H1 (cell line): ENCODE measurements around the gene ADCY7. TPM values are rescaled to one million over a fixed set of nuclear protein-coding genes. Genes with fewer than 3 reads are reported as not detected.

Experiments used
- CTCF ChIA-PET: fragments of 300-600 bp; sonication (Branson Sonifier 250); formaldehyde crosslinking; loops from one replicate; lab custom pipeline; 2021; ENCODE audit not compliant: partially characterized antibody; lab: Charles Lee
- POLR2A ChIA-PET: fragments of 300-600 bp; sonication (Branson Sonifier 250); formaldehyde crosslinking; loops from one replicate; lab custom pipeline; 2021; ENCODE audit warnings: inconsistent platforms; ENCODE audit not compliant: partially characterized antibody; lab: Charles Lee
- DNase-seq, 2 experiments: peaks; one replicate each; pipeline versions ENCODE4 v3.0.0 to v3.0.0-alpha.2; 2010 to 2022; ENCODE audit warnings: low spot score in 2 of 2, low read depth in 1 of 2, mixed read lengths in 1 of 2
- FAIRE-seq: peaks from 2 replicates; lab custom pipeline; 2011; peaks lifted over from hg19 to GRCh38; lab: Jason Lieb, UNC
- H2AFZ ChIP-seq: 2 replicates; pipeline ENCODE4 v1.8.1; 2012; ENCODE audit warnings: low read length, inconsistent platforms
- H2AK5ac ChIP-seq: 2 replicates; pipeline ENCODE4 v1.6.1; 2013; ENCODE audit warnings: low read depth, low read length
- H2BK120ac ChIP-seq: replicated peaks from 2 replicates; pipeline ENCODE3; 2013; ENCODE audit warnings: low read depth, low read length, inconsistent platforms
- H2BK12ac ChIP-seq: 2 replicates; pipeline ENCODE4 v1.6.1; 2013; ENCODE audit warnings: low read depth, low read length
- H2BK15ac ChIP-seq: 2 replicates; pipeline ENCODE4 v1.6.1; 2013; ENCODE audit warnings: low read length
- H2BK20ac ChIP-seq: 2 replicates; pipeline ENCODE4 v1.6.1; 2013; ENCODE audit warnings: low read length
- H2BK5ac ChIP-seq: 2 replicates; pipeline ENCODE4 v1.6.1; 2013; ENCODE audit warnings: low read depth, low read length
- H3K14ac ChIP-seq: 2 replicates; pipeline ENCODE4 v1.6.1; 2013; ENCODE audit warnings: inconsistent platforms; ENCODE audit not compliant: insufficient read length
- H3K18ac ChIP-seq: 2 replicates; pipeline ENCODE4 v1.6.1; 2013; ENCODE audit warnings: low read length; ENCODE audit errors: extremely low read depth
- H3K23ac ChIP-seq: 2 replicates; pipeline ENCODE4 v1.6.1; 2013; ENCODE audit warnings: inconsistent platforms; ENCODE audit not compliant: insufficient read length
- H3K23me2 ChIP-seq: 2 replicates; pipeline ENCODE4 v1.6.1; 2013; ENCODE audit warnings: low read depth, low read length
- H3K27ac ChIP-seq: 2 replicates; pipeline ENCODE4 v1.6.1; 2011; ENCODE audit warnings: low read depth, low read length, inconsistent platforms
- H3K27me3 ChIP-seq, 4 experiments: replicated peaks in 1 of 4; 1 replicate in 1 of 4; 2 replicates in 3 of 4; pipeline versions ENCODE4 v1.6.1 to v1.8.1; 2011 to 2013; ENCODE audit warnings: low read length in 3 of 4, mild to moderate bottlenecking in 3 of 4, inconsistent platforms in 2 of 4, mixed read lengths in 2 of 4, moderate library complexity in 1 of 4; ENCODE audit not compliant: control insufficient read depth in 3 of 4, insufficient read depth in 3 of 4; ENCODE audit errors: extremely low read depth in 1 of 4
- H3K36me3 ChIP-seq, 4 experiments: 2 replicates each; pipeline versions ENCODE4 v1.6.1 to v1.8.1; 2011 to 2013; ENCODE audit warnings: mild to moderate bottlenecking in 4 of 4, low read length in 3 of 4, moderate library complexity in 2 of 4, control low read depth in 1 of 4, inconsistent platforms in 1 of 4; ENCODE audit not compliant: insufficient read depth in 4 of 4, control insufficient read depth in 2 of 4
- H3K4ac ChIP-seq: replicated peaks from 2 replicates; pipeline ENCODE3; 2013; ENCODE audit warnings: low read length, low read depth, mixed read lengths, inconsistent platforms; ENCODE audit not compliant: insufficient read length
- H3K4me1 ChIP-seq, 4 experiments: replicated peaks in 1 of 4; 1 replicate in 1 of 4; 2 replicates in 3 of 4; pipeline versions ENCODE4 v1.6.1 to v1.8.1; 2011 to 2013; ENCODE audit warnings: low read length in 3 of 4, inconsistent platforms in 2 of 4, mixed read lengths in 1 of 4; ENCODE audit not compliant: insufficient read depth in 4 of 4, control insufficient read depth in 3 of 4
- H3K4me2 ChIP-seq, 2 experiments: 2 replicates each; pipeline versions ENCODE4 v1.6.1 to v1.8.1; 2011 to 2013; ENCODE audit warnings: low read depth in 2 of 2, low read length in 2 of 2, control low read depth in 1 of 2, inconsistent platforms in 1 of 2, mild to moderate bottlenecking in 1 of 2; ENCODE audit not compliant: insufficient read depth in 1 of 2
- H3K4me3 ChIP-seq, 4 experiments: fragments of 200-600, 300-600 bp in 1 of 4; sonication (generic), shearing (Covaris generic), sonication (Bioruptor Twin) in 1 of 4; 2 replicates each; pipeline versions ENCODE4 v1.5.1 to v1.8.1; 2011 to 2016; ENCODE audit warnings: low read length in 4 of 4, low read depth in 3 of 4, control low read depth in 2 of 4, inconsistent platforms in 2 of 4, mild to moderate bottlenecking in 2 of 4, mixed read lengths in 1 of 4, moderate library complexity in 1 of 4; ENCODE audit not compliant: insufficient read depth in 2 of 4; ENCODE audit errors: extremely low read depth in 1 of 4
- H3K56ac ChIP-seq: replicated peaks from 2 replicates; pipeline ENCODE3; 2013; ENCODE audit warnings: low read depth, mild to moderate bottlenecking, mixed read lengths, low read length, inconsistent platforms; ENCODE audit not compliant: insufficient read length
- H3K79me1 ChIP-seq: 2 replicates; pipeline ENCODE4 v1.6.1; 2013; ENCODE audit warnings: low read depth, low read length, control low read depth
- H3K79me2 ChIP-seq, 2 experiments: 2 replicates each; pipeline versions ENCODE4 v1.6.1 to v1.8.1; 2012 to 2013; ENCODE audit warnings: low read length in 2 of 2, mild to moderate bottlenecking in 2 of 2, inconsistent platforms in 1 of 2; ENCODE audit not compliant: insufficient read depth in 2 of 2, control insufficient read depth in 1 of 2
- H3K9ac ChIP-seq, 4 experiments: replicated peaks in 1 of 4; 1 replicate in 1 of 4; 2 replicates in 3 of 4; pipeline versions ENCODE4 v1.6.1 to v1.8.1; 2011 to 2013; ENCODE audit warnings: low read depth in 3 of 4, low read length in 3 of 4, control low read depth in 2 of 4, mild to moderate bottlenecking in 2 of 4, moderate library complexity in 2 of 4, inconsistent platforms in 1 of 4; ENCODE audit errors: extremely low read depth in 1 of 4
- H3K9me3 ChIP-seq, 2 experiments: 2 replicates each; pipeline versions ENCODE4 v1.6.1 to v1.8.1; 2012 to 2013; ENCODE audit warnings: mild to moderate bottlenecking in 2 of 2, moderate library complexity in 2 of 2, control low read depth in 1 of 2, inconsistent platforms in 1 of 2, low read depth in 1 of 2, low read length in 1 of 2, mixed read lengths in 1 of 2; ENCODE audit not compliant: insufficient read depth in 2 of 2
- H4K20me1 ChIP-seq, 2 experiments: replicated peaks in 1 of 2; 2 replicates each; pipeline versions ENCODE3 to v1.8.1; 2011 to 2013; ENCODE audit warnings: inconsistent platforms in 2 of 2, low read length in 2 of 2, mild to moderate bottlenecking in 1 of 2; ENCODE audit not compliant: insufficient read depth in 2 of 2, control insufficient read depth in 1 of 2
- H4K5ac ChIP-seq: 2 replicates; pipeline ENCODE4 v1.6.1; 2013; ENCODE audit warnings: low read length, low read depth, mixed read lengths, inconsistent platforms; ENCODE audit not compliant: insufficient read length
- H4K8ac ChIP-seq: 2 replicates; pipeline ENCODE4 v1.8.0; 2013; ENCODE audit warnings: mild to moderate bottlenecking, moderate library complexity, low read length, inconsistent platforms; ENCODE audit not compliant: insufficient read depth; ENCODE audit errors: extremely low read depth
- H4K91ac ChIP-seq: replicated peaks from 2 replicates; pipeline ENCODE3; 2013; ENCODE audit warnings: low read length, mixed read lengths, inconsistent platforms; ENCODE audit not compliant: insufficient read length
- SP2 ChIP-seq: IDR thresholded peaks from 2 replicates; pipeline ENCODE4 v1.6.1; 2012; ENCODE audit warnings: mild to moderate bottlenecking, low read length, inconsistent platforms
- WGBS, 2 experiments: shearing (Covaris generic) in 1 of 2; methylation state at CpG; one replicate each; pipeline versions ENCODE4 v1.1.6 to v1.1.7; 2013 to 2015; ENCODE audit warnings: low lambda C conversion rate in 2 of 2, mixed read lengths in 2 of 2, inconsistent platforms in 1 of 2, low coverage in 1 of 2, missing lambda C conversion rate in 1 of 2; ENCODE audit not compliant: insufficient replicate concordance in 2 of 2, insufficient coverage in 1 of 2, insufficient read length in 1 of 2; ENCODE audit errors: extremely low coverage in 1 of 2, missing lambda C conversion rate in 1 of 2; 5-methylcytosine and 5-hydroxymethylcytosine counted together
- polyA plus RNA-seq, 7 experiments: library from polyadenylated mRNA; depleted of rRNA in 3 of 7; stranded (reverse) in 5 of 7; unstranded in 2 of 7; fragments of >200 nt in 5 of 7; fragments of 200-250 nt in 2 of 7; gene quantifications; 1 replicate in 5 of 7; 2 replicates in 1 of 7; 4 replicates in 1 of 7; pipeline versions ENCODE4 v1.2.1 to v1.2.3, GENCODE V29; 2011 to 2013; ENCODE audit warnings: missing spikeins in 2 of 7, mixed read lengths in 2 of 7
- total RNA-seq: library from RNA; stranded (reverse); fragmentation: NEBNext Ultra II Directional; extraction: Animal tissue kit (Norgen Biotek cat#: 25700); gene quantifications from 2 replicates; pipeline ENCODE4 v1.2.1, GENCODE V29; 2021

Gene ADCY7
- total and polyA plus RNA-seq, 2 of the 8 experiments (the other 6 are each of a cell fraction or from before 2014, with no cell fraction given), result 2.4 to 5.1 TPM

DNA sequence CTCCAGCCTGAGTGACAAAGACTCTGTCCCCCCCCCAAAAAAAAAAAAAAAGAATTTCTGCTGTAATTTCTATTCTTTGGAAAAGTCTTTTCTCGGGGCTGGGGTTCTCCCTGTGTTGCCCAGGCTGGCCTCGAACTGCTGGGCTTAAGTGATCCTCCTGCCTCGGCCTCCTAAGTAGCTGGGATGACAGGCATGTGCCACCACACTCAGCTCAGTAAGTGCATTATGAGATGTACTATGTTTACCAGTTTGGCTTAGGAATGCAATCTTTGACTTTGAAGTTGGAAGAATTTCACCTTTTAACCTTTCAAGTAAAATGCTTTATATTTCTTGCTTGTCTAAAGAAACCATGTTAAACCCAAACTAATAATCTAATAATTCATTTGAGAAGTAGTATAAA, 28.0 kb upstream of the ADCY7 start:
- Histone ChIP-seq H3K4me1 (no peaks in the 10 kb centered on the region), H3K9me3 (no peaks in the 10 kb centered on the region), H3K14ac (no peak overlapping the region), H3K4me3 (no peak overlapping the region), H3K56ac (no peak overlapping the region), H3K27me3 (no peaks in the 10 kb centered on the region), H3K4me2 (no peak overlapping the region), H2BK20ac (no peak overlapping the region), H2AK5ac (no peak overlapping the region), H3K27ac (no peak overlapping the region), H3K23ac (no peak overlapping the region), H2AFZ (no peak overlapping the region), H2BK12ac (no peak overlapping the region), H3K23me2 (no peaks in the 10 kb centered on the region), H2BK15ac (no peak overlapping the region), H3K18ac (no peak overlapping the region), H2BK120ac (no peak overlapping the region), H4K91ac (no peak overlapping the region), H3K79me2 (no peaks in the 10 kb centered on the region), H3K79me1 (no peaks in the 10 kb centered on the region), H3K4ac (no peak overlapping the region), H4K5ac (no peak overlapping the region), H4K8ac (no peak overlapping the region), H4K20me1 (no peaks in the 10 kb centered on the region), H2BK5ac (no peak overlapping the region), H3K36me3 (no peaks in the 10 kb centered on the region), H3K9ac (no peak overlapping the region)
- FAIRE-seq (no peak), DNase-seq (no peak)
- ChIA-PET POLR2A (no interaction called here), CTCF (interaction anchor here (0.7 to 1.4 kb wide), 2 partner anchors 13 to 213 kb away, joined by 3 to 4 read pairs; partner anchors contain the start of gene CNEP1R1)
- 85% methylated on average over 3 of the region's 3 CpGs; no CpG with 5 or more reads in 1 of the 2 experiments for WGBS, 2 experiments
- no peak for TF ChIP-seq SP2
